Stromal cell of bone marrow (primary cell): ENCODE measurements around the gene ARPIN.
A peak's percentile ranks its signal among the peaks of the same experiment; 100 is the strongest.
"Not testable (repeated sequence)": the region's sequence is repeated elsewhere in the genome, so short reads cannot be mapped to it uniquely, and the experiment has no call there.

ENCODE experiments used
- DNase-seq: peaks from one replicate; pipeline ENCODE4 v3.0.0-alpha.2; 2012; ENCODE audit warnings: low read depth

The ARPIN gene

DNA sequence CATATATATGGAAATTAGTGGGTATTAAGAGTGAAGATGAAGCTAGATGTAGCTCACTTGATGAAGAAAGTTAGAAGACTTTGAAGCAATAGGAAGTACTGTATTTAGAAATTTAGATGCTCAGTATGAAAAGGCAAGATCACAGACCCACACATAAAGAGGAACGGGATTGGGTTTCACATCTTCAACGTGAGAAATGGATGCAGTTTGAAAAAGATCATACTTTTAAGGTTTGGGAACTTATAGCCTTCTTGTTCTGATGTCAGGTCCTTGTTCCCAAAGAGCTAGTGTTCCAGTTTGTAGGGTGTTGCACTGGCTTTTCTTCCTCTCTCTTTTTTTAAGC is 35.7 kb downstream of the ARPIN start:
- DNase-seq: no peak

DNA sequence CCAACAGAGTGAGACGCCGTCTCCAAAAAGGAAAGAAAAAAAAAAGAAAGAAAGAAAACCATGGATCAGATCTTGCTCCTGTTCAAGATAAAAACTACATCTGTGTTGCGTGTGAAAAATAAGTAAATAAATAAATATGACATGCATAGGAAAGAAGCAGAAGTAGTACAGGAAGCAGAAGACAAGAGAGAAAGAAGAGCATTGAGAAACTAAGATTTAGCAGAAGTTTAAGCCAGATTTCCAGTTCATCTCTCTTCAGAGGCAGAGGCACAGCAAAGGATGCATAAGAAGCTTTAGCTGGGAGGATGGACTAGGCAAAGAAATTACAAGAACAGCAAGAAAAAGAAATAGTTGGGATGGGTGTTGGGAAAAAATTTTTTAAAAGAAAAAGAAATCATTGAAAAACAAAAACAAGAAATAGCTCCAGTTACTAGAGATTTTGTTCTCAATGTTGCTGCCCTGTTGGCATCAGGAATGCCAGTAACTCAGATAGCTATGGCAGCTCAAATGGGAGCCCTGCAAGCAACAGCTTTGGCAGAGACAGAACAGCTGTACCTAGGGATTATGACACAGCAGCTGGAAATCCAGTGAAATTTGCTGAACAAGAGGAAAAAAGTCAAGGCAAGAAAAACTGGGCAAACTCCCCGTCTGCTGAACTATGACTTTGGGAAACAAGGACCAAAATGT is 36.2 kb downstream of the ARPIN start:
- no peak for DNase-seq

DNA sequence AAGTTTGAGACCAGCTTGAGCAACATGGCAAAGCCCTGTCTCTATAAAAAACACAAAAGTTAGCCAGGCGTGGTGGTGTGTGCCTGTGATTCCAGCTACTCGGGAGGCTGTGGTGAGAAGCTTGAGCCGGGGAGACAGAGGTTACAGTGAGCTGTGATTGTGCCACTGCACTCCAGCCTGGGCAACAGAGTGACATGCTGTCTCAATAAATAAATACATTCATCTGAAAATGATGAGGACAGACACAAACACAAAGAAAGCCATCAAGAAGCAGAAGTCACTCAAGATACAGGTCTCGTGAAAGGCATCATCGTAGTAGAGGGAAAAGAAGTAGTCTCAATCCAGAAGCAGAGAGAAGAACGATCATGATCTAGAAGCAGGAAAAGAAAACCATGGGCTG is 37.0 kb downstream of the ARPIN start:
- no peak for DNase-seq

DNA sequence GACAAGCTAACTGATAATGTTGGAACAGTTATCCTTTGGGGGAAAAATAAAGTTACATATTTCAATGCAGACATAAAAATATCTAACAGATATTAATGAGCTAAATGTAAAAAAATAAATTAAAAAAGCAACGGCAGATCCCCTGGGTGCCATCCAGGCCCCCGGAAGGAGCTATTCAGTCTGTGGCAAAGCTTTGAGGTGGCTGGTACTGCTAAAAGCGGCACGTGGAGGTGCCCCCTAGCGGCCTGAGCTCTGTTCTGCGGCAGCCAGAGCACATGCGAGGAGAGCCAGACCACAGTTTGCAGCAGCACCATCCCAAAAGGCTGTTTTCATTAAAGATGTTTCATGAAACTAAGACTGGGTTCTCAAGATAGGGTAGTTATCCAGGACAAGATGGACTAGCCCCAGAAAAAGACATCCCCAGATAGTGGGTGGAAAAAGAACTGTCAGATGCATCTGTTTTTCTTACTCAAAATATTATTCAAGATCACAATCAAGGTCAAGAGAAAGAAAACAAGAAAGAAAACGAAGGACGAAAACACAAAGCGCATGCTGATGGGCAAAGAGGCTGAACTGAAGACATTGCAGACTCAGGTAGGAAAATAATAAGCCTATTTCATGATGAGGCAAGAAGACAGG is 37.7 kb downstream of the ARPIN start:
- peak; percentile 44 for DNase-seq

DNA sequence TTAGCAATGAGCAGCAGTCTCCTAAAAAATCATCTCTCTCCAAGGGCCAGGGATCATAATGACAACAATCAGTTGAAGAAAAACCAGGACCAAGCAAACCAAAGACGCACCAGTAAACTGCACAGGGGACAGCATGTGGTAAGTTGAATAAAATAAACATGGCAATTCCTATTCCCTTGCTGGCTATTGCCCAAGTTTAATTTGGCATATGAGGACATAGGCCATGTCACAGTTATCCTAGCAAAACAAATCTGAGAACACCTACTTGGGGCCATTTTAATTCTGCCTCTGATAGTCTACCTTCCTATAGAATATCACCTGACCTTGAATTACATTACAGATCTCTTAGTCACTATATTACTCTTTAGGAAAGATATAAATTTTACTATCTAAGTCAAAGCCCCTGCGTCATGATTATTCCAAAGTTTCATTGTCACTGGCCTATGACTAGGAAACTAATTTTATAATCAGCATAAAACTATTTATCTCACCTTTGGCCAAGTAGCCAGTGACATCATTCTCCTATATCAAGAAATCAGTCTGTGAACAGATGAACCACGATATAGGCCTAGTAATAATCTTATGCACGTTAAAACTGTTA is 42.0 kb downstream of the ARPIN start:
- DNase-seq: no peak

DNA sequence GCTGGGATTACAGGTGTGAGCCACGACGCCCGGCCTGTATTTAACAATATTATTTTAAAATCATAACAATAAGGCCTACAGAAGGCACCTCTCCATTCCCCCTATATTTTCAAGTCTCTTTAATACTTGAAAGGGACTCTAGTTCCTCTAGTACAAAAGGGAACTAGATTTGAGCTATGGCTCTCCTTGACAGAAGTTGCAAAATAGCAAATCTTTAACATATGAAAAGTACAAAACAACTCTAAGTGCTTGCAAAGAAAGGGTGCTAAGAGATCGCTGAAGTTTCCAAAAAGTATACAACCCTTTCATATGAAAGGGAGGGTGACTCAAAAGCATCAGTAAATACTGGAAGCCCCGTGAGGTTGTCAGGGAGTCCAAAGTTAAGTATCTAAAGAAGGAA is 42.7 kb downstream of the ARPIN start:
- no peak for DNase-seq

DNA sequence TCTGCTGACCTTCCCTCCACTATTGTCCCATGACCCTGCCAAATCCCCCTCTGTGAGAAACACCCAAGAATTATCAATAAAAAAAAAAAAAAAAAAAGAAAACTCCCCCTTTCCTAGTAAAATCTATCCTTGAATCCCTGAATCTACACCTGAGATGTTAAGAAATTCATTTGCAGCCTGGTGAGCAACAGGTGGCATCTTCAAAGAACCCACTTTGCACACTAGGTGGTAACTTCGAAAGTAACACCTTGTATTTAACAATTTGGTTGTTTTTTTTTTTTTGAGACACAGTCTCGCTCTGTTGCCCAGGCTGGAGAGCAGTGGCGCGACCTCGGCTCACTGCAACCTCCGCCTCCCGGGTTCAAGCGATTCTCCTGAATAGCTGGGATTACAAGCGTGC is 43.3 kb downstream of the ARPIN start:
- not testable (repeated sequence) for DNase-seq

DNA sequence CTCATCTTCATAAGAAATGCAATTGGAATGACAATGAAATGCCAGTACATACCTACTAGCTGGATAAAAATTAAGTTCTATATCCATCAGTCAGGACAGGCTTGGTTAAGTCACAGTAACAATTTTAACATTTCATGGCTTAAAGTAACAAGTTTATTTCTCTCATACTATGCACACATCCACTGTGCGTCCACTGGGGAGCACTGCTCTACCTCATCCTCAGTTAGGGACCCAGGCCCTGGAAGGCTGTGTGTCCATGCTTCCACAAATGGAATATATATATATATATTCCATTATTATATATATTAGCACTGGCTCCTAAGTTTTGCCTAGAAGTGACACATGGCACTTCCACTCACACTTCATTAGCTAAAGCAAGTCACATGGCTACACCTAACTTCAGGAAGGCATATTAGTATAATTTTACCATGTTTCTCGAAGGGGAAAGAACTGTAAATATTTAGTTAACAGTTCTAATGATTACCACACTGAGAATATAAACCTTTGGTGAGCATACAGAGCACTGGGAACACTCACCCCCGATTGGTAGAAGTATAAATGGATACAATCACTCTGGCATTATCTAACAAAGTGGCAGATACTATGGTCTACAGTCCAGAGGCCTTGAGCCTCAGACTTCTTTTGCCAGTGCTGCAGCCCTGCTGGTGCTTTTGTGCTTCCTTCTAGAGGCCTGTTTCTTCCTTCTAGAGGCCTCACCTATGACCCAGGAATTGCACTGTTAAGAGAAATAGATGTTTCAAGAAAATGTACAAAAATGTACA is 47.6 kb downstream of the ARPIN start:
- DNase-seq: no peak

DNA sequence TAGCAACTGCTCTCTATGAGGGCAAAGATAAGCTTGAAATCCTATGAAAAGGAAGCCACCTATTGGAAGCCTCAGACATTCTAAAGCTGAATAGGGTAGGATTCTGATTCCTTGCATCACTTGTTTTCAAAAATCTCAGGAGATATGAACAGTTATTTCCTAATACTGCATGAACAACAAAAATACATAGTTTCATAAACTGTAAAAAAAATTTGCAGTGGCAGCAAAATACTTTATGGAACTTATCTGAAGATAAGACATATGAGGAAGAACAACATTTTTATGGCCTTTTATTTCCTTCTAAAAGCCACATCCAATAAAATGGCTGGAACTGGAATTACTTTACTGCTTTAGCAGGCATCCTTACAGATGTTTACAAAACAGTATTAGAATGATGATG is 48.8 kb downstream of the ARPIN start:
- DNase-seq: peak; percentile 18

DNA sequence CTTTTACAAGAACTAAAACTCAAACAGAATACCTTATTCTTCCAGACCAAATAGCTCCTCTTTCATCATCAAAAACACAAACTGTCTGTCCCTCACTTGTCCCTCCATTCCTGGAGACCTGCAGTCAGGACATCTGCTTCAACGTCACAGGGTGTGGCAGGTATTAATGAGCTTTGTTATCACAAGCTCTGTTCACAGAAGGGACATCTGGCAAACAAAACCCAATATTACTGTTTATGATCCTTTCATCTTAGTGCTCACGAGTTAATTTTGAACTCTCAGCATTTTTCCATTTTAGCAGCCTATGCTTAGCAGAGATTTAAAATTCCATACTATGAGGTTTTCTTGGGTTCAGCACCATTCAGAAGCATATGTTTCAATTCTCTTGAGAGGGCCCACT is 51.9 kb downstream of the ARPIN start:
- DNase-seq: no peak

DNA sequence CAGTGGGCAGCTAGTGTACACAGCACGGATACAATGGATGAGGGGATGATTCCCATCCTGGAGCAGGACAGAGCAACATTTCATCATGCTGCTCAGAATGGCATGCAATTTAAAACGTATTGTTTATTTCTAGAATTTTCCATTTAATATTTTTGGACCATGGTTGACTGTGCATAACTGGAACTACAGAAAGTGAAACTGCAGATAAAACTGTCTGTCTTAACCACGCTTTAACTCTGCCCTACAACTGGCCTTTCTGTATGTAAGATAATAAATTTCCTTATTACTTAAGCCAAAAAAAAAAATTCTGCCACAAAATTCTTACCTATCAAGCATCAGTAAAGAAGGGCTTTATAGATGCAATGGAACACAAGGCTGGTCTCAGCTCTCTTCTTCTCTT is 52.3 kb downstream of the ARPIN start:
- DNase-seq: no peak

DNA sequence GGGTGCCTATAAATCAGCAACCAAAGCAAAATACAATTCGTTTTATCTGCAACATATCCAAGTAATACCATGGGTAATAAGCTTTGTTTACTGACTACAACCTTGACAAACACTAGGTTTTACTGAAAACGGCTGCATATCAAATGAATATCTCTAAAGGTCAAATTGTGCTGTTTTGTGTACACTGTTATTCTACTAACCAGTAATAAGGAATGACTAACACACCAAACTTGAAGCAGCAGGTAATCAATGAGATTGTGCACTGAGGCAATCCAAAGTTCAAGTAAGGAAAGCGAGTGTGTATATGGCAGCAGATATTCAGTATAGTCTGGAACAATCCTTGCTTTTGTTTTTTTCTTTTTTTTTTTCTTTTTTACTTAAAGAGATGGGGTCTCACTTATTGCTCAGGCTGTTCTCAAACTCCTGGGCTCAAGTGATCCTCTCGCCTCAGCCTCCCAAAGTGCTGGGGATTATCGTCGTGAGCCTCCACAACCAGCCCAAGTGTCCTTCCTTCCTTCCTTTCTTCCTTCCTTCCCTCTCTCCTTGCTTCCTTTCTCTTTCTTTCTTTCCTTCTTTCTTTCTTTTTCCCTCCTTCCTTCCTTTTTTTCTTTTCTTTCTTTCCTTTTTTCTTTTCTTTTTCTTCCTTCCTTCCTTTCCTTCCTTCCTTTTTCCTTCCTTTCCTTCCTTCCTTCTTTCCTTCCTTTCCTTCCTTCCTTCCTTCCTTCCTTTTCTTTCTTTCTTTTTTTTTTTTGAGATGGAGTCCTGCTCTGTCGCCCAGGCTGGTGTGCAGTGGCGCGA is 53.9 kb downstream of the ARPIN start:
- no peak for DNase-seq

DNA sequence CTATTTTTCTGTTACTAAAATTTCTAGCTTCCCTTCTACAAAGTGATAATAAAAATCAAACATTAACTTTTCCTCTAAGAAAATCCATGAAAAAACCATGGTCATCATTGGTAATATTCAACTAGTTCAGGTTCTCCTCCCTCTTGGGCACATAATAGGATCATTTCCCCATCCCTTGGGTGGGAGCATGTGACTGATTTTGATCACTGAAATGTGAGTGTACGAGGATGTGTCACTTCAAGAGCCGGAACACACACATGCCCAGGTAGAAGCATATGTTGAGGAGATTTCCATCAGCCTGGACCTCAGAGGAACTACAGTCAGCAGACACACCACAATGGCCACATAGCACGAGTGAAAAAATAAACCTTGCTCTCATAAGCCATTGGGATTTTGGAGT is 55.1 kb downstream of the ARPIN start:
- DNase-seq: no peak

DNA sequence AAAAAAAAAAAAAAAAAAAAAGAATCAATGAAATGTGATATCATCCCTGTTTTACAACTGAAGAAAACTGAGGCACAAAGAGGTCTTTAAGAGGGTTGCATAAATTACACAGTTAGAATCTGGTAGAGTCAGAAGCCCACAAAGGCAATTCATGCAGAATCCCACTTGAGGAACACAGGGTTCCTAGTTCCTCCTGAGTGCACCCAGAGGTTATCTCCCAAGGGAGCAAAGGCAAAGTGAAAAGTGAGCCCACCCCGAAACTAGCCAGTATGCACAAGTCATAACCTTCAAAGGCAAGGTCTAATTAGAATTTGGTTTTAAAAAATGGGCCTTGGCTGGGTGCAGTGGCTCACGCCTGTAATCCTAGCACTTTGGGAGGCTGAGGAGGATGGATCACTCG is 56.8 kb downstream of the ARPIN start:
- no peak for DNase-seq

DNA sequence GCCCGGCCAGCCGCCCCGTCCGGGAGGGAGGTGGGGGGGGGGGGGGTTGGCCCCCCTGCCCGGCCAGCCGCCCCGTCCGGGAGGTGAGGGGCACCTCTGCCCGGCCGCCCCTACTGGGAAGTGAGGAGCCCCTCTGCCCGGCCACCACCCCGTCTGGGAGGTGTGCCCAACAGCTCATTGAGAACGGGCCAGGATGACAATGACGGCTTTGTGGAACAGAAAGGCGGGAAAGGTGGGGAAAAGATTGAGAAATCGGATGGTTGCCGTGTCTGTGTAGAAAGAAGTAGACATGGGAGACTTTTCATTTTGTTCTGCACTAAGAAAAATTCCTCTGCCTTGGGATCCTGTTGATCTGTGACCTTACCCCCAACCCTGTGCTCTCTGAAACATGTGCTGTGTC is 57.9 kb downstream of the ARPIN start:
- DNase-seq: not testable (repeated sequence)

DNA sequence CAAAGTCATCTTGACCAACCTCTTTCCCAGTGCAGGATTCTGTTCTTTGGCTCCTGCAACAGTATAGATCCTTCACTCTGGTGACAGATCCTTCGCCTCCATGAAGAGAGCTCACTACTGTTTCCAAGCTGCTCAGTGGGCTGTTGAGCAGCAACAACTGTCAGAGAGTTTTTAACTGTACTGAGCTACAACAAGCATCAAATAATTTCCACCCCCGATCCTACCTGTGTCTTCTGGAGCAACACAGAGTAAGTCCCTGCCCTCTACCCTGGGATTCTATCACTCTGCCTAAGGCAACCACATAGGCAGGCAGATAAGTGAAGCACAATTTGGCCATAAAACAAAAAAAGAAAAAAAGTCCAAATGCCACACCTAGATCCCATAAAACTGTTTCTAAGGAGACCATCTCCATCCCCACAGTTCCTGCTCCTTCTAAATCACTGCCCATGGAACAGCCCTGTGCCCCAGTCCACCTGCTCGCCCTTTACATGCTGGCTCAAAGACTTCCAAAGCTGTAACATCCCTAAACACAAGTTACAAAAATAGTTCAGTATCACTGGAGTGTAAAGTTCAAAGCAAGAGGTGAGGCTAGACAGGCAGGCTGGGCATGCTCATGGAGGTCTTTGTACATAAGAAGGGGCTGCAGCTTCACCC is 60.3 kb downstream of the ARPIN start:
- DNase-seq: no peak

DNA sequence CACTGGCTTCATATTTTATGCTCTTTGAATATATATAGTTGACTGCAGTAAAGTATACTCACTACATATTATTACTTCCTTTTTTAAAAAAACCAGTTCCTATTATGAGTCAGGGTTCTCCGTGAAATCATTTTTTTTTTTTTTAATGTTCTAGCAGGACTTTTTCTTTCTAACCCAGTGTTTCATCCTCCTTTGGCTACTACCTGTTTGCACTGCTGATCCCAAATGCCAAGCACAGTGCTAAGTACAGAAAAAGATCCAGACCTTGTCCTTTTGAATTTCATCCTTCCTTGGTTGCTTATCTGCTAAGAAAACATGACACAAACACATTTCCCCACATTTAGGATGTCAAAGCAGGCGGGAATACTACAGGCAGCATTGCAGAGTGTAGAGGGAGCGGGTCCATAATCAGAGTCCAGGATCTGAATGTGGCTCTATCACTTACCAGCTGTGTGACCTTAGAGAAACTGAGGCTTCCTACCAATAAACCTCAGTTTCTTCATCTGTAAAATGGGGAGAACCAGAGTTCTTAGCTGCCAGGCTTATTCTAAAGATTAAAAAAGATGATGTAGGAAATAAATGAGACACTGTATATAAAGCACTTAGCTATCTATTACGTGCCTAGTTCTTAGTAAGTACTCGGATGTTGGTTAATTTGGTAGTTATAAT is 60.9 kb downstream of the ARPIN start:
- no peak for DNase-seq

DNA sequence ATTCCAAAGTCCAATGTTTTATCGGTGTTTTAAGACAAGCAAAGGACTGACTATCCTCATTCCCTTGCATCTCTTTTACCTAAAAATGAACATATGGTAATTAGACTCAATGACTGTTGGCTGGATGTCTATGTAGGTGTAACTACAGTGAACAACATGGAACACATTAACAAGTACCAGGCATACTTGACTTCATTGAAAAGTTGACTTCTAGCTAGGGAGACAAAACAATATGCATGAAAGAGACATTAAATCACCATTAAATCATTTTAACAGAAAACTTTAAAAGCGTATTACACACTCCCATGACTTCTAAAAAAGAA is 63.8 kb downstream of the ARPIN start:
- no peak for DNase-seq

DNA sequence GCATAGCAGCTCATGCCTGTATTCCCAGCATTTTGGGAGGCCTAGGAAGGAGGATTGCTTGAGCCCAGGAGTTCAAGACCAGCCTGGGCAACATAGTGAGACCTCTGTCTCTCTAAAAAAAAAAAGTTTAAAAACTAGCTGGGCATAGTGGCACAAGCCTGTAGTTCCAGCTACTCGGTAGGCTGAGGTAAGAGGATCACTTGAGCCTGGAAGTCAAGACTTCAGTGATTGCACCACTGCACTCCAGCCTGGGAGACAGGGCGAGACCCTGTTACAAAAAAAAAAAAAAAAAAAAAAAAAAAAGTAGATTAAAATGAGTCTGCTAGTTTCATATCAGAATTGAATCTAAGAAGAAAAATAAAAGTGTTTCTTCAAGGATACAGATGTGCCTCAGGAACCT is 65.7 kb downstream of the ARPIN start:
- DNase-seq: no peak

DNA sequence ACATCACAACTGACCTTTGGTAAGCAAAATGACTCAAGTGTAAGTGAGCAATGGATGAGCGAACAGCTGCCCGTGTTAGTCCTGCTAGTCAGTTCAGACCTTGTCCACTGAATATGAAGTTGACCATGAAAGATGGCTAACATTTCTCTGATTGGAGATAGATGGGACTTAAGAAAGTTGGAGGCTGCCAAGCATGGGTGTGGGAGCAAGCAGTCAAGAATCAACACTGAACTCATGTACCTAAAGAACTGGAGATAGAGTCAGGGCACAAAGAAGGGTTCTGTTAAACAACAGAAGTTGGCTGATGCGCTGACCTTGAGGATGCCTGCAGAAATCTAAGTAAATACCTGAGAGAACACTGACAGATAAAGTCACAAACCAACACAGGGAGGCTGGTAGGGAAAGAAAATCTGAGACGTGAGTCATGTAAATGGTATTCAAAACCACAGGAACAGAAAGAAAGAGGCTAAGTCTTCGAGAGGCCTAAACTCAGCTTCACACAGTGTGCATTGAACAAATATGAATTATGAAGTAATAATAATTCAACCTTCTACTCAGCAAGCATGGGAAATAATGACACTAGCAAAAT is 67.4 kb downstream of the ARPIN start:
- DNase-seq: peak; percentile 87
